Measurements from ENCODE around the gene LDB2.

GRCh38 chr4:16728849-16729248 is 169.6 kb downstream of the LDB2 start:
- TF ChIP-seq, protein P1, sequence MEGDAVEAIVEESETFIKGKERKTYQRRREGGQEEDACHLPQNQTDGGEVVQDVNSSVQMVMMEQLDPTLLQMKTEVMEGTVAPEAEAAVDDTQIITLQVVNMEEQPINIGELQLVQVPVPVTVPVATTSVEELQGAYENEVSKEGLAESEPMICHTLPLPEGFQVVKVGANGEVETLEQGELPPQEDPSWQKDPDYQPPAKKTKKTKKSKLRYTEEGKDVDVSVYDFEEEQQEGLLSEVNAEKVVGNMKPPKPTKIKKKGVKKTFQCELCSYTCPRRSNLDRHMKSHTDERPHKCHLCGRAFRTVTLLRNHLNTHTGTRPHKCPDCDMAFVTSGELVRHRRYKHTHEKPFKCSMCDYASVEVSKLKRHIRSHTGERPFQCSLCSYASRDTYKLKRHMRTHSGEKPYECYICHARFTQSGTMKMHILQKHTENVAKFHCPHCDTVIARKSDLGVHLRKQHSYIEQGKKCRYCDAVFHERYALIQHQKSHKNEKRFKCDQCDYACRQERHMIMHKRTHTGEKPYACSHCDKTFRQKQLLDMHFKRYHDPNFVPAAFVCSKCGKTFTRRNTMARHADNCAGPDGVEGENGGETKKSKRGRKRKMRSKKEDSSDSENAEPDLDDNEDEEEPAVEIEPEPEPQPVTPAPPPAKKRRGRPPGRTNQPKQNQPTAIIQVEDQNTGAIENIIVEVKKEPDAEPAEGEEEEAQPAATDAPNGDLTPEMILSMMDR (conservative IDR thresholded peaks at IDR 0.05; ENCODE audit: low read length): no peak
- no peak for TF ChIP-seq EZH2phosphoT487 (IDR thresholded peaks at IDR 0.05; ENCODE audit: borderline replicate concordance, low read depth, low read length)
